ENCODE results near the gene SIRT3.

GRCh38 chr11:203945-204586 is 32.1 kb downstream of the SIRT3 start:
- TF ChIP-seq, protein P1, sequence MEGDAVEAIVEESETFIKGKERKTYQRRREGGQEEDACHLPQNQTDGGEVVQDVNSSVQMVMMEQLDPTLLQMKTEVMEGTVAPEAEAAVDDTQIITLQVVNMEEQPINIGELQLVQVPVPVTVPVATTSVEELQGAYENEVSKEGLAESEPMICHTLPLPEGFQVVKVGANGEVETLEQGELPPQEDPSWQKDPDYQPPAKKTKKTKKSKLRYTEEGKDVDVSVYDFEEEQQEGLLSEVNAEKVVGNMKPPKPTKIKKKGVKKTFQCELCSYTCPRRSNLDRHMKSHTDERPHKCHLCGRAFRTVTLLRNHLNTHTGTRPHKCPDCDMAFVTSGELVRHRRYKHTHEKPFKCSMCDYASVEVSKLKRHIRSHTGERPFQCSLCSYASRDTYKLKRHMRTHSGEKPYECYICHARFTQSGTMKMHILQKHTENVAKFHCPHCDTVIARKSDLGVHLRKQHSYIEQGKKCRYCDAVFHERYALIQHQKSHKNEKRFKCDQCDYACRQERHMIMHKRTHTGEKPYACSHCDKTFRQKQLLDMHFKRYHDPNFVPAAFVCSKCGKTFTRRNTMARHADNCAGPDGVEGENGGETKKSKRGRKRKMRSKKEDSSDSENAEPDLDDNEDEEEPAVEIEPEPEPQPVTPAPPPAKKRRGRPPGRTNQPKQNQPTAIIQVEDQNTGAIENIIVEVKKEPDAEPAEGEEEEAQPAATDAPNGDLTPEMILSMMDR (conservative IDR thresholded peaks at IDR 0.05; ENCODE audit: low read depth, low read length) = no peak
- TF ChIP-seq EZH2 (IDR thresholded peaks at IDR 0.05; ENCODE audit: low read length, unreplicated experiment) (no peak), EZH2phosphoT487 (IDR thresholded peaks at IDR 0.05; ENCODE audit: borderline replicate concordance, low read length) (no peak)

All from PC-3 (cell line).